ENCODE measurements around the gene ZNF175. TPM values are rescaled to one million over a fixed set of nuclear protein-coding genes. Genes with fewer than 3 reads are reported as not detected.

Gene ZNF175
- total and polyA plus RNA-seq, 2 experiments from 2014 or later = 1.1 to 4.1 TPM

DNA sequence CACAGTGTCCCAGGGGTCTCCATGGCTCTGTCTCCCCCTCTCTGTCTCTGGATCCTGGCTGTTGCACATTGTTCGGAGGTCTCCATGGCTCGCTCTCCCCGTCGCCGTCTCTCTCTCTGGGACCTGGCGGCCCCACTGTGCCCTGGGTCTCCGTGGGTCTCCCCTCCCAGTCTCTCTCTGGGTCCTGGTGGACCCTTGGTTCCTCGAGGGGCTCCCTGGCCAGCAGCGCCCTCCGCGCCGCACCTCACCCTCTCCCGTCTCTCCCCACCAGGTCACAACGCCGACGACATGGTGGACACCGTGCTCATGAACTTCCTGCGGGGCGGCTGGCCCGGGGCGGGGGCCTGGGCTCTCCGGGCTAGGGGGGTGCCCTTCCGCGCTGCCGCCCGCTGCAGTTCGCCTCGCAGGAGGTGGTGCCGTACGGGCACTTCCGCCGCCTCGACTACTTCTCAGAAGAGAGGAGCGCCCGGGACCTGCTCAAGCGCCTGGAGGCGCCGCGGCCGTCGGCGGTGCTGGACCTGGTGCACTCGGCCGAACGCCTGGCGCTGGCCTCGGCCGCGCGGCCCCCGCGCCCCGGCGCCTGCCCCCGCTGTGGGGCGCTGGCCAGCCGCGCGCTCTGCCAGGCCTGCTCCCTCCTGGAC, 30.0 kb downstream of the ZNF175 start:
- H3K36me3 ChIP-seq (replicated peaks; ENCODE audit: insufficient read depth, low read depth) = no peaks in the 10 kb centered on the region
- no peaks in the 10 kb centered on the region for H3K9me2 ChIP-seq (replicated peaks; ENCODE audit: insufficient read depth)
- no peak for DNase-seq (ENCODE audit: low spot score)
- WGBS (ENCODE audit: low lambda C conversion rate, missing lambda C conversion rate) = 97% methylated on average over 23 of the region's 59 CpGs
- H4K20me1 ChIP-seq (ENCODE audit: insufficient read depth, poor library complexity, severe bottlenecking) = no peaks in the 10 kb centered on the region
- no peak overlapping the region for H3K27ac ChIP-seq
- TF ChIP-seq EZH2phosphoT487 (IDR thresholded peaks at IDR 0.05; ENCODE audit: low read depth, severe bottlenecking, unreplicated experiment) (no peak), EZH2 (IDR thresholded peaks at IDR 0.05; ENCODE audit: borderline replicate concordance) (no peak)
- TF ChIP-seq, protein P1, sequence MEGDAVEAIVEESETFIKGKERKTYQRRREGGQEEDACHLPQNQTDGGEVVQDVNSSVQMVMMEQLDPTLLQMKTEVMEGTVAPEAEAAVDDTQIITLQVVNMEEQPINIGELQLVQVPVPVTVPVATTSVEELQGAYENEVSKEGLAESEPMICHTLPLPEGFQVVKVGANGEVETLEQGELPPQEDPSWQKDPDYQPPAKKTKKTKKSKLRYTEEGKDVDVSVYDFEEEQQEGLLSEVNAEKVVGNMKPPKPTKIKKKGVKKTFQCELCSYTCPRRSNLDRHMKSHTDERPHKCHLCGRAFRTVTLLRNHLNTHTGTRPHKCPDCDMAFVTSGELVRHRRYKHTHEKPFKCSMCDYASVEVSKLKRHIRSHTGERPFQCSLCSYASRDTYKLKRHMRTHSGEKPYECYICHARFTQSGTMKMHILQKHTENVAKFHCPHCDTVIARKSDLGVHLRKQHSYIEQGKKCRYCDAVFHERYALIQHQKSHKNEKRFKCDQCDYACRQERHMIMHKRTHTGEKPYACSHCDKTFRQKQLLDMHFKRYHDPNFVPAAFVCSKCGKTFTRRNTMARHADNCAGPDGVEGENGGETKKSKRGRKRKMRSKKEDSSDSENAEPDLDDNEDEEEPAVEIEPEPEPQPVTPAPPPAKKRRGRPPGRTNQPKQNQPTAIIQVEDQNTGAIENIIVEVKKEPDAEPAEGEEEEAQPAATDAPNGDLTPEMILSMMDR (IDR thresholded peaks at IDR 0.05; ENCODE audit: poor library complexity) = no peak
- H3K4me1 ChIP-seq (ENCODE audit: insufficient read depth) = no peaks in the 10 kb centered on the region
- H3K79me2 ChIP-seq = no peaks in the 10 kb centered on the region
- no peak overlapping the region for H3K4me3 ChIP-seq
- no peak overlapping the region for H2AFZ ChIP-seq
- no peak overlapping the region for H3K4me2 ChIP-seq
- no peaks in the 10 kb centered on the region for H3K9me3 ChIP-seq (ENCODE audit: low read depth)
- H3K27me3 ChIP-seq = no peaks in the 10 kb centered on the region

DNA sequence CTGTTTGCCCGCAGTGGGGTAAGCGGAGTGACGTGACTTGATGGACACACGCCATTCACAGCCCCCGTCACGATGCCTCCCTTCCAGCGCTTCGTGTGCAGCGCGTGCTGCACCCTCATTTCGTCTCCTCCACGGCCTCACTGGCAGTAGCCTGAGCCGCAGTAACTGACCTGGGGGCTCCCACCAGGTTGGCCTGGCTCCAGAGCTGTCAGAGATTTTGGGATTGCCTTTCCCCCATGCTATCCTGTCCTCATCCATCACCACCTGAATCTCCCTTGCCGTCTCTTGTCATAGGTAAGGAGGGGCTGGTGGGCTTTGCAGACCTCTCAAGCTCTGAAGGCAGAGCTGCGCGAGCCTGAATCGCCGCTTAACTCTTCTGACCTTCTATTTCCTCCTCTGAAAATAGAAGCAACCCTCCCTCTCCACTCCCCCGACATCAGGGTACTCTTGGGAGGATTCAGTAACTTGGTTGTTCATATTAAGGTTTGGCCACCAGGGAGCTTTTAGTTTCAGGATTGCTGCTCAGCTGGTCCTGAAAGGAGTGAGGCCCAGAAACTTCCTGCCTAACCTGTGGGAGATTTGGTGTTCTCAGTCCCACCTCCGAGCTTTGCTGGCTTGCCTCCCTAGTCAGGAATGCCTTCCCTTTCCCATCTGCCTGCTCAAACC, 31.2 kb downstream of the ZNF175 start:
- Histone ChIP-seq H3K4me1 (ENCODE audit: insufficient read depth) (no peaks in the 10 kb centered on the region), H3K4me2 (no peak overlapping the region), H3K9me2 (replicated peaks; ENCODE audit: insufficient read depth) (no peaks in the 10 kb centered on the region), H3K36me3 (replicated peaks; ENCODE audit: insufficient read depth, low read depth) (no peaks in the 10 kb centered on the region), H3K27me3 (no peaks in the 10 kb centered on the region), H3K9me3 (ENCODE audit: low read depth) (no peaks in the 10 kb centered on the region), H4K20me1 (ENCODE audit: insufficient read depth, poor library complexity, severe bottlenecking) (no peaks in the 10 kb centered on the region), H3K27ac (no peak overlapping the region), H3K4me3 (no peak overlapping the region), H3K79me2 (no peaks in the 10 kb centered on the region), H2AFZ (no peak overlapping the region)
- TF ChIP-seq, protein P1 (IDR thresholded peaks at IDR 0.05; ENCODE audit: poor library complexity) = no peak
- TF ChIP-seq EZH2 (IDR thresholded peaks at IDR 0.05; ENCODE audit: borderline replicate concordance) (no peak), EZH2phosphoT487 (IDR thresholded peaks at IDR 0.05; ENCODE audit: low read depth, severe bottlenecking, unreplicated experiment) (no peak)
- no peak for DNase-seq (ENCODE audit: low spot score)
- 92% methylated on average over 20 of the region's 20 CpGs for WGBS (ENCODE audit: low lambda C conversion rate, missing lambda C conversion rate)

DNA sequence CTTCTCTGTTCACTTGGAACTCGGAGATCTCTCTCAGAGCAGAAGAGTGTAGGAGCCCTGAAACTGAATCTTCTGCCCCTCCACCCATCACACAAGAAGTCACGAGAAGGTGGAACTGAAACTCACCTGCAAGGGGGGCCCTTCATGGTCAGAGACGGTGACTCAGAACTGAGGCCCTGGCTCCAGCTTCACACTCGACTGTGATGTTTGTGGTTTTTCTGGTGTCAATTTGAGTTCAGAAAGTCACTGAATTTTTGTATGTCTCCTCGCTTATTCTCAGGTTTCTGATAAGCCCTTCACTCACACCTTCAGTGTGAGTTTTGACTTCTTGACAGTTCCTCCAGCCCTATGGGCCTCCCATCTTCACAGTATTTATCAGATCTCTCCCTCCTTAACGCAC, 36.0 kb downstream of the ZNF175 start:
- Histone ChIP-seq H3K27me3 (no peaks in the 10 kb centered on the region), H3K4me2 (no peak overlapping the region), H3K9me3 (ENCODE audit: low read depth) (no peaks in the 10 kb centered on the region), H2AFZ (no peak overlapping the region), H3K4me3 (no peak overlapping the region), H3K79me2 (no peaks in the 10 kb centered on the region), H4K20me1 (ENCODE audit: insufficient read depth, poor library complexity, severe bottlenecking) (no peaks in the 10 kb centered on the region), H3K4me1 (ENCODE audit: insufficient read depth) (no peaks in the 10 kb centered on the region), H3K9me2 (replicated peaks; ENCODE audit: insufficient read depth) (no peaks in the 10 kb centered on the region), H3K36me3 (replicated peaks; ENCODE audit: insufficient read depth, low read depth) (no peaks in the 10 kb centered on the region), H3K27ac (no peak overlapping the region)
- TF ChIP-seq EZH2phosphoT487 (IDR thresholded peaks at IDR 0.05; ENCODE audit: low read depth, severe bottlenecking, unreplicated experiment) (no peak), EZH2 (IDR thresholded peaks at IDR 0.05; ENCODE audit: borderline replicate concordance) (no peak)
- TF ChIP-seq, protein P1 (IDR thresholded peaks at IDR 0.05; ENCODE audit: poor library complexity) = no peak
- DNase-seq (ENCODE audit: low spot score) = no peak
- WGBS (ENCODE audit: low lambda C conversion rate, missing lambda C conversion rate) = 52% methylated on average over 6 of the region's 6 CpGs

Measured in hepatocyte (in vitro differentiated cells).